GM20431 (cell line): Measurements from ENCODE around the gene ALDH7A1.

Experiments used
- in situ Hi-C: fragments of 300-500 bp; cut with MseI, MboI; formaldehyde crosslinking; loops from one replicate; pipeline ENCODE4 v1.15.0; 2020; ENCODE audit warnings: low sequenced_read_pairs; ENCODE audit not compliant: unreplicated experiment

The ALDH7A1 gene

DNA sequence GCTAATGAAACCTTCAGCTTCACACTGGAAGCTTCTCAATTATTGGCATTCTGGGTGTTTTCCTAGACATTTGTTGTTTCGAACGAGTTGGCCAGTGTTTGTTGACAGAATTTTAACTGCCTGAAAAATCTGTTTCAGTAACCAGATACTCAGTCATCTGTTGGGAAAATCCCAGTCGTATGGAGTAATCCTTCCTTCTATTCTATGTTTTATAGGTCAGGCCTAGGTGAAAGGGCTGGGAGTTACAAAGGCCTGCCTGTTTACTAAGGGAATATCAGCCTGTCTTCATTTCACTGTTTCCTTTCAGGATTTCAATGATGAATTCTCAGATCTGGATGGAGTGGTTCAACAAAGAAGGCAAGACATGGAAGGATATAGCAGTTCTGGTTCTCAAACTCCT lies 111.9 kb downstream of the ALDH7A1 start:
- in situ Hi-C loops = no loop called here

DNA sequence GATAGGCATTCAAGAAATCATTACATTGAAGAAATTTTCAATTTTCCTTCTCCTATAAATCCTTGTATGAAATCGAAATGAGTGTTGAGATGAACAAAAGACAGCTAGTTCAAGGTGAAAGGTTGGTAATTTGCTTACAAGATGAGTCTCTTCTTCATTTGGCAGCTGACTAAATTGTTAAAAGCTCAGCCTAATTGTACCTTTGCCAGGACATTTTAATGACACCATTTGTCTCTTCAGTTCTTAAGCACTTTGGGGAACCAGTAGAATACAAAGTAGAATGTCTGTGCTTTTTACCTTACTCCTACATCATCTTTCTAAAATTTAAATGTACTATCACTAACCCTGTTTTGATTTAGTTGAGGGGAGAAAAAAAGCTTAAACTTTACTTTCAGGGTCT lies 112.4 kb downstream of the ALDH7A1 start:
- in situ Hi-C loops = no loop called here

DNA sequence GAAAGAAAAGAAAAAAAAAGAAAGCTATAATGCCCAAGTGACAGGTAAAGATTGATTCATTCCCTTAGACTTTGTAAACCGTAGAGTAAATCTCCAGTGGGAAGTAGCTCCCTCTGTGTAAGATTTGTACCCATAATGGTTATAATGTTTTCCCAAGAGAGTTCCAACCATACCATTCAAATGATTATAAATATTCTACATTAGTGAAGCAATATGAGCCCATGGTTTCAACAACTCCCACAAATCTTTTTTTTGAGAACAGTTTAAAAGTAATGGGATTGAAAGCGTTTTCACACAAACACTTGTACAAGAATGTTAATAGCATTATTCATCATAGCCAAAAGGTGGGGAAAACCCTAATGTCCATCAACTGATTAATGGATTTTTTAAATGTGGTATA lies 113.8 kb downstream of the ALDH7A1 start:
- in situ Hi-C loops = no loop called here
